AG04449 (cell line): ENCODE results near the gene NUMB.
"Not testable (repeated sequence)": the region's sequence is repeated elsewhere in the genome, so short reads cannot be mapped to it uniquely, and the experiment has no call there.

Experiments used
- CTCF ChIA-PET: fragments of 350-600 bp; formaldehyde crosslinking; extraction: SDS; loops from one replicate; lab custom pipeline; 2021; ENCODE audit warnings: antibody characterized with exemption; lab: Yijun Ruan, JAX
- POLR2A ChIA-PET: fragments of 400-600, 350-600 bp; formaldehyde crosslinking; extraction: SDS; loops from one replicate; lab custom pipeline; 2020; ENCODE audit warnings: antibody characterized with exemption, inconsistent platforms; lab: Yijun Ruan, JAX
- DNase-seq: peaks from one replicate; pipeline ENCODE4 v3.0.0-alpha.2; 2010; ENCODE audit warnings: low read depth, low spot score
- H3K4me3 ChIP-seq: 2 replicates; pipeline ENCODE4 v1.5.1; 2011; ENCODE audit warnings: low read depth, mild to moderate bottlenecking, control low read depth, low read length
- TF ChIP-seq, protein P1 (sequence below): IDR thresholded peaks from one replicate; pipeline ENCODE4 v1.5.1; 2011; ENCODE audit warnings: mild to moderate bottlenecking, moderate library complexity, low read length, control low read depth, inconsistent platforms; ENCODE audit not compliant: insufficient read depth; ENCODE audit errors: missing control alignments

The NUMB gene

DNA sequence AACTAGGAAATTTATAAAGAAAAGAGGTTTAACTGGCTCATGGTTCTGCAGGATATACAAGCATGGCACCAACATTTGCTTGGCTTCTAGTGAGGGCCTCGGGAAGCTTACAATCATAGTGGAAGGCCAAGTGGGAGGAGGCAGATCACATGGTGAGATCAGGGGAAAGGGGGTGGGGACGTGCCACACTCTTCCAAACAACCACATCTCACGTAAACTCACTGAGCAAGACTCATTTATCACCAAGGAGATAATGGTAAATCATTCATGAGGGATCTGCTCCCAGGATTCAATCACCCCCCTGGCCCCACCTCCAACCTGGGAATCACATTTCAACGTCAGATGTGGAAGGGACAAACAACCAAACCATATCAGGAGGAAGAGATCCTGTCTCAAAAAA, 35.8 kb downstream of the NUMB start:
- CTCF ChIA-PET = interaction anchor here (1.1 kb wide), 1 partner anchor 85 kb away, joined by 3 read pairs; no protein-coding TSS in a partner anchor
- POLR2A ChIA-PET = interaction anchor here (0.6 kb wide), 1 partner anchor 45 kb away, joined by 3 read pairs; no protein-coding TSS in a partner anchor
- no peak for DNase-seq
- TF ChIP-seq, protein P1, sequence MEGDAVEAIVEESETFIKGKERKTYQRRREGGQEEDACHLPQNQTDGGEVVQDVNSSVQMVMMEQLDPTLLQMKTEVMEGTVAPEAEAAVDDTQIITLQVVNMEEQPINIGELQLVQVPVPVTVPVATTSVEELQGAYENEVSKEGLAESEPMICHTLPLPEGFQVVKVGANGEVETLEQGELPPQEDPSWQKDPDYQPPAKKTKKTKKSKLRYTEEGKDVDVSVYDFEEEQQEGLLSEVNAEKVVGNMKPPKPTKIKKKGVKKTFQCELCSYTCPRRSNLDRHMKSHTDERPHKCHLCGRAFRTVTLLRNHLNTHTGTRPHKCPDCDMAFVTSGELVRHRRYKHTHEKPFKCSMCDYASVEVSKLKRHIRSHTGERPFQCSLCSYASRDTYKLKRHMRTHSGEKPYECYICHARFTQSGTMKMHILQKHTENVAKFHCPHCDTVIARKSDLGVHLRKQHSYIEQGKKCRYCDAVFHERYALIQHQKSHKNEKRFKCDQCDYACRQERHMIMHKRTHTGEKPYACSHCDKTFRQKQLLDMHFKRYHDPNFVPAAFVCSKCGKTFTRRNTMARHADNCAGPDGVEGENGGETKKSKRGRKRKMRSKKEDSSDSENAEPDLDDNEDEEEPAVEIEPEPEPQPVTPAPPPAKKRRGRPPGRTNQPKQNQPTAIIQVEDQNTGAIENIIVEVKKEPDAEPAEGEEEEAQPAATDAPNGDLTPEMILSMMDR = no peak
- no peak overlapping the region for H3K4me3 ChIP-seq

- TF ChIP-seq, protein P1 = no peak
- CTCF ChIA-PET = no interaction called here
- no peak overlapping the region for H3K4me3 ChIP-seq
- DNase-seq = no peak
- POLR2A ChIA-PET = no interaction called here
Observed at GRCh38 chr14:73418227-73418626, 40.1 kb downstream of the NUMB start.

DNA sequence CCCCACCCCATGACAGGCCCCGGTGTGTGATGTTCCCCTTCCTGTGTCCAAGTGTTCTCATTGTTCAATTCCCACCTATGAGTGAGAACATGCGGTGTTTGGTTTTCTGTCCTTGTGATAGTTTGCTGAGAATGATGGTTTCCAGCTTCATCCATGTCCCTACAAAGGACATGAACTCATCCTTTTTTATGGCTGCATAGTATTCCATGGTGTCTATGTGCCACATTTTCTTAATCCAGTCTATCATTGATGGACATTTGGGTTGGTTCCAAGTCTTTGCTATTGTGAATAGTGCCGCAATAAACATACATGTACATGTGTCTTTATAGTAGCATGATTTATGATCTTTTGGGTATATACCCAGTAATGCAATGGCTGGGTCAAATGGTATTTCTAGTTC, 52.1 kb downstream of the NUMB start:
- DNase-seq, CTCF ChIA-PET, H3K4me3 ChIP-seq: not testable (repeated sequence)
- POLR2A ChIA-PET = interaction anchor here (1.0 kb wide), 1 partner anchor 66 kb away, joined by 3 read pairs; no protein-coding TSS in a partner anchor

- CTCF ChIA-PET = interaction anchor here (0.8 kb wide), 1 partner anchor 108 kb away, joined by 3 read pairs; no protein-coding TSS in a partner anchor
- POLR2A ChIA-PET = no interaction called here
- TF ChIP-seq, protein P1 = no peak
- no peak for DNase-seq
- H3K4me3 ChIP-seq = no peak overlapping the region
Observed at GRCh38 chr14:73403181-73403752, 55.1 kb downstream of the NUMB start.

GRCh38 chr14:73402579-73402978, 55.8 kb downstream of the NUMB start:
- POLR2A ChIA-PET = no interaction called here
- TF ChIP-seq, protein P1 = no peak
- no peak for DNase-seq
- H3K4me3 ChIP-seq = no peak overlapping the region
- CTCF ChIA-PET = no interaction called here

DNA sequence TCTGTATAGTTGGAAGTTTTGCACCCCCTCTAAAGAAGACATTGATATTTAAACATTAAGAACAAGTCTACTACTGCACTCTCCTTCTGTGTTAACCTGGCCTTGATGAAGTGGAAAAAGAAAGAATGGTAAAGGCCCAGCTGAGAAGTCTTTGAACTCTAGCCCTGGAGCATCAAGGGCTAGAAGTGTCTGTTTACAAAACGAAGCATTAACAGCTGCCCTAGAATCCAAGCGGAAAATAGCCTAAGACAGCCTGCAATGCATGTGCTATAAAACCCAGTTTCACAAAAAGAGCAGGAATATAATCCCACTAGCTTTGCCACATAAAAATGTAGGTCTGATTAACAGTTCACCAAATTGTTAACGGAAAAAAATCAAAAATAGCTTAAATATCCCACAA, 60.5 kb downstream of the NUMB start:
- no peak overlapping the region for H3K4me3 ChIP-seq
- ChIA-PET POLR2A (no interaction called here), CTCF (no interaction called here)
- no peak for DNase-seq
- TF ChIP-seq, protein P1 = no peak

DNA sequence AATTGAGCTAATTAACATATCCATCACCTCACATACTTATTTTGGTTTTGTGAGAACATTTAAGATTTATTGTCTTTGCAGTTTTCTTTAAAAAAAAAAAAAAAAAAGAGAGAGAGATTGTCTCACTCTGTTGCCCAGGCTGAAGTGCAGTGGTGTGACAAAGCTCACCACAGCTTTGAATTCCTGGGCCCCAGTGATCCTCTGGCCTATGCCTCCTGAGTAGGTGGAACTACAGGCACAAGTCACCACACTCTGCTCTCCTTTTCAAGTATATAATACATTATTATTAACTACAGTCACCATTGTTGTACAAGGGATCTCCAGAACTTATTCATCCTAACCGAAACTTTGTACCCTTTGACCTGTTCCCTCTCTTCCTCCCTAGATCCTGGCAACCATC, 64.0 kb downstream of the NUMB start:
- ChIA-PET CTCF (no interaction called here), POLR2A (no interaction called here)
- H3K4me3 ChIP-seq = no peak overlapping the region
- TF ChIP-seq, protein P1 = no peak
- no peak for DNase-seq
